ENCODE results near the gene KIAA1671.
A peak's percentile ranks its signal among the peaks of the same experiment; 100 is the strongest.

Gene KIAA1671

DNA sequence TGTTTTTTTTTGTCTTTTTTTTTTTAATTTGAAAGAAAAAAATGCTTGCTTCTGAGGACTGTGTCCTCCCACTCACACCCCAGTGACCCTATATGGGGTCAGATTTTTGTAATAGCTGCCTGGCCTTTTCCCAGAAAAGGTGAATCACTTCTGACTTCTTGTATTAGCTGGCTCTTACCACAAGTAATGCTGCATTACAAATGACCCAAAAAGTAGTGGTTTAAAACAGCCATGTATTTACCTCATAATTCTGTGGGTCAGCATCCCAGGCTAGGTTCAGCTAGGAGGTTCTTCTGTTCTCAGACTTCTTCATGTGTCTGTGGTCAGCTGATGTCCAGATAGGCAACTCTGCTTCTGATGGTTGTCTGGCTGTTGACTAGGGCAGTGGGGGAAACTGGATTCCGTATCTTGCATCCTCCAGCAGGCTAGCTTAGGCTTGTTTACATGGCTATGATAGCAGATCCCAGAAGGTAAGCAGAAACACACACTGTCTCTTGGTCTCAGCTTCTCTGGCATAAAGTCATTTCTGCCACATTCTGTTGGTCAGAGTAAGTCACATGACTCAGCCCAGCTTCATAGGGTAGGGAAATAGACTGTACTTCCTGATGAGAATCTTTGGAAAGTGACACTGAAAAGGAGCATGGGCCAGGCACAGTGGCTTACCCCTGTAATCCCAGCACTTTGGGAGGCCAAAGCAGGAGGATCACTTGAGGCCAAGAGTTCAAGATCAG is 25.5 kb upstream of the KIAA1671 start:
- WGBS (ENCODE audit: insufficient coverage) = 100% methylated on average over 1 of the region's 1 CpG
- no peak overlapping the region for H3K27ac ChIP-seq (ENCODE audit: insufficient read depth in 1 of 2, low read depth in 1 of 2, low read length in 2 of 2, poor library complexity in 1 of 2, severe bottlenecking in 2 of 2)
- ChIA-PET POLR2A (no interaction called here), CTCF (interaction anchor here (1.3 to 1.5 kb wide), 2 partner anchors 12 to 122 kb away, joined by 3 to 5 read pairs; no protein-coding TSS in a partner anchor)
- H3K4me3 ChIP-seq (ENCODE audit: control insufficient read depth in 1 of 7, extremely low read depth in 1 of 7, insufficient read depth in 4 of 7, low read depth in 2 of 7, low read length in 6 of 7) = no peak overlapping the region
- no peaks in the 10 kb centered on the region for H3K4me1 ChIP-seq (ENCODE audit: control extremely low read depth in 1 of 4, control insufficient read depth in 4 of 4, insufficient read depth in 4 of 4, low read length in 3 of 4)
- peaks cover 0 to 3% (median 0%) of the 10 kb centered on the region in 5 experiments for H3K9me3 ChIP-seq (ENCODE audit: control extremely low read depth in 1 of 5, control insufficient read depth in 4 of 5, insufficient read depth in 2 of 5, low read depth in 1 of 5, low read length in 4 of 5)
- no peak for DNase-seq
- peaks cover 3 to 21% (median 5%) of the 10 kb centered on the region in 5 experiments for H3K27me3 ChIP-seq (replicated peaks in 2 of 5; ENCODE audit: control insufficient read depth in 4 of 5, insufficient read depth in 5 of 5, low read length in 4 of 5)
- no peaks in the 10 kb centered on the region for H3K36me3 ChIP-seq (ENCODE audit: control insufficient read depth in 4 of 4, insufficient read depth in 4 of 4, low read length in 3 of 4)

DNA sequence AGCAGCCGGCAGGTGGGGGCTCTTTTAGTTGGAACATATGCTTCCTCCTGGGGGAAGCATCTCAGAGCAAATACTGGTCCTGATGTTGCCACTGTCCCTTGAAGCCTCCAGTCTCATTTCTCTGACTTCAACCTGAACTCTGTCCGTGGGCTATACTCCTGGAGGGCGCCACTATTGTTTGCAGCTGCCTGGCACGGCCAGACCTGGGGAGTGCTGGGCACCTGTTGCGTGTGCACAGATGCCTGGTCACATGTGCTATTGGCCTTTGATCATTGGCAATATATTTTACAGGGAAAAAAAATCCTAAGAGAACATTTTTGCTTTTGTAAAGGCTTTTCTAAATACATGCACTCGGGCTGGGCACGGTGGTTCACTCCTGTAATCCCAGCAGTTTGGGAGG is 24.2 kb upstream of the KIAA1671 start:
- ChIA-PET CTCF (interaction anchor here (1.5 kb wide), 1 partner anchor 11 kb away, joined by 5 read pairs; no protein-coding TSS in a partner anchor), POLR2A (interaction anchor here (0.8 kb wide), 1 partner anchor 11 kb away, joined by 3 read pairs; no protein-coding TSS in a partner anchor)
- DNase-seq = no peak
- no peaks in the 10 kb centered on the region for H3K36me3 ChIP-seq (ENCODE audit: control insufficient read depth in 4 of 4, insufficient read depth in 4 of 4, low read length in 3 of 4)
- WGBS (ENCODE audit: insufficient coverage) = 86% methylated on average over 7 of the region's 7 CpGs
- H3K27ac ChIP-seq (ENCODE audit: insufficient read depth in 1 of 2, low read depth in 1 of 2, low read length in 2 of 2, poor library complexity in 1 of 2, severe bottlenecking in 2 of 2) = no peak overlapping the region
- peaks cover 3 to 21% (median 5%) of the 10 kb centered on the region in 5 experiments for H3K27me3 ChIP-seq (replicated peaks in 2 of 5; ENCODE audit: control insufficient read depth in 4 of 5, insufficient read depth in 5 of 5, low read length in 4 of 5)
- H3K4me1 ChIP-seq (ENCODE audit: control extremely low read depth in 1 of 4, control insufficient read depth in 4 of 4, insufficient read depth in 4 of 4, low read length in 3 of 4) = no peaks in the 10 kb centered on the region
- peaks cover 0 to 3% (median 0%) of the 10 kb centered on the region in 5 experiments for H3K9me3 ChIP-seq (ENCODE audit: control extremely low read depth in 1 of 5, control insufficient read depth in 4 of 5, insufficient read depth in 2 of 5, low read depth in 1 of 5, low read length in 4 of 5)
- no peak overlapping the region for H3K4me3 ChIP-seq (ENCODE audit: control insufficient read depth in 1 of 7, extremely low read depth in 1 of 7, insufficient read depth in 4 of 7, low read depth in 2 of 7, low read length in 6 of 7)

DNA sequence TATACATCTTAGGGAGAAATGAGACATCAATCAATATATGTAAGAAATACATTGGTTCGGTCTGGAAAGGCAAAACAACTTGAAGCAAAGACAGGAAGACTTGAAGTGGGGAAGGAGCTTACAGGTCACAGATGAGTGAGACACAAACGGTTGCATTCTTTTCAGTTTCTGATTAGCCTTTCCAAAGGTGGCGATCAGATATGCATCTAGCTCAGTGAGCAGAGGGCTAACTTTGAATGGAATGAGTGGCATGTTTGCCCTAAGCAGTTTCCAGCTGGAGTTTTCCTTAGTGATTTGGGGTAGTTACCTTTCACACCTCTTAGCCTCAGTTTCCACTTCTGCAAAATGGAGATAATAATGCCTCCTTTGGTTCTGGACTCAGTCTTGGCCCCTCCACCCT is 21.8 kb upstream of the KIAA1671 start:
- ChIA-PET CTCF (interaction anchor here (1.2 to 2.5 kb wide), 2 partner anchors 10 to 120 kb away, joined by 3 to 6 read pairs; no protein-coding TSS in a partner anchor), POLR2A (interaction anchor here (0.6 kb wide), 1 partner anchor 96 kb away, joined by 4 read pairs; no protein-coding TSS in a partner anchor)

DNA sequence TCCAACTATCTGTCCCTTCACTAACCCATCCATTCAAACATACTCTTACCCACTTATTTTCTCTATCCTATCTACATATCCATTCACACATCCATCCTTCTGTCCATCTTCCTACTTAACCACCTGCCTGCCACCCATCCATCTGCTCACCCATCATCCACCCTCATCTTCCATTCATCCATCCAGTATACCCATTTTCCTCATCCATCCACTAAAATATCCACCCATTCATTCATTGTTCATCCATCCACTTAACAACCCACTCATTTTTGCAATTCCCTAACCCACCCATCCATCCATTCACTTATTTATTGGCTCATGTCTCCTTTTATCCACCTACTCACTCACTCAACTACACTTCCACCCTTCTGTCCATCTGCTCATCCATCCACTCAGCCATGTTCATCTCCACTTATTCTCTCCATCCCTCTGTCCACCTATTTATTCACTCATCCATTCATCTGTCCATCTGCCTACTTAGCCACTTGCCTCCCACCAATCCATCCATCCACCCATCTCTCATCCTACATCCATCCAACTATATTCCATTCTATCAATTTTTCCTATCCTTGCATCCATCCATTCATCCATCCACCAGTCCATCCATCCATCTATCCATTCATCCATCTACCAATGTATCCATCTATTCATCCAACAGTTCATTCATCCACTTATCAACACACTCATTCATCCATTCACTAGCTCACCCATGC is 16.6 kb upstream of the KIAA1671 start:
- CTCF ChIA-PET = interaction anchor here (1.4 kb wide), 1 partner anchor 94 kb away, joined by 3 read pairs; no protein-coding TSS in a partner anchor

More for the DNA sequence above, 21.8 kb upstream of the KIAA1671 start:
- H3K27me3 ChIP-seq (replicated peaks in 2 of 5; ENCODE audit: control insufficient read depth in 4 of 5, insufficient read depth in 5 of 5, low read length in 4 of 5) = peaks cover 3 to 21% (median 5%) of the 10 kb centered on the region in 5 experiments
- H3K9me3 ChIP-seq (ENCODE audit: control extremely low read depth in 1 of 5, control insufficient read depth in 4 of 5, insufficient read depth in 2 of 5, low read depth in 1 of 5, low read length in 4 of 5) = peaks cover 0 to 3% (median 0%) of the 10 kb centered on the region in 5 experiments
- no peak overlapping the region for H3K27ac ChIP-seq (ENCODE audit: insufficient read depth in 1 of 2, low read depth in 1 of 2, low read length in 2 of 2, poor library complexity in 1 of 2, severe bottlenecking in 2 of 2)
- WGBS (ENCODE audit: insufficient coverage) = 86% methylated on average over 3 of the region's 3 CpGs
- H3K4me3 ChIP-seq (ENCODE audit: control insufficient read depth in 1 of 7, extremely low read depth in 1 of 7, insufficient read depth in 4 of 7, low read depth in 2 of 7, low read length in 6 of 7) = no peak overlapping the region
- no peaks in the 10 kb centered on the region for H3K36me3 ChIP-seq (ENCODE audit: control insufficient read depth in 4 of 4, insufficient read depth in 4 of 4, low read length in 3 of 4)
- no peak for DNase-seq
- H3K4me1 ChIP-seq (ENCODE audit: control extremely low read depth in 1 of 4, control insufficient read depth in 4 of 4, insufficient read depth in 4 of 4, low read length in 3 of 4) = no peaks in the 10 kb centered on the region

DNA sequence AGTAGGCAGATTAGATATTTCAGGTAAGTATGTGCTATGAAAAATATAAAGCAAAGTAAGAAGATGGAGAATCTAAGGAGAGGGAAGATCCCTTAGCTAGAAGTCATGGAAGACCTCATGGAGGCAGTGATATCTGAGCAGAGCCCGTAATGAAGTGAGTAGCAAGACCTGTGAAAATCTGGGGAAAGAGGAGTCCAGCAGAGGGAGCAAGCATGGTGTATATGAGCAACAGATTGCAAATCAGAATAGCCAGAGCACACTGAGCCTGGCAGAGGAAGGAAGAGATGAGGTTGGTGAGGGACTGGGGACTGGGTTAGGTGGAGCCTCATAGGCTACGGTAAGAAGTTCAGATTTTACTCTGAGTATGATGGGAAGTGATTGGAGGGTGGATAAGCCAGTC is 15.4 kb upstream of the KIAA1671 start:
- POLR2A ChIA-PET = no interaction called here
- CTCF ChIA-PET = interaction anchor here (1.4 to 4.7 kb wide), 3 partner anchors 49 to 112 kb away, joined by 3 to 43 read pairs (median 3); no protein-coding TSS in a partner anchor
- no peaks in the 10 kb centered on the region for H3K9me3 ChIP-seq (ENCODE audit: control extremely low read depth in 1 of 5, control insufficient read depth in 4 of 5, insufficient read depth in 2 of 5, low read depth in 1 of 5, low read length in 4 of 5)
- DNase-seq = peak; percentile 29 to 56 (median 50)
- no peaks in the 10 kb centered on the region for H3K4me1 ChIP-seq (ENCODE audit: control extremely low read depth in 1 of 4, control insufficient read depth in 4 of 4, insufficient read depth in 4 of 4, low read length in 3 of 4)
- H3K27me3 ChIP-seq (replicated peaks in 2 of 5; ENCODE audit: control insufficient read depth in 4 of 5, insufficient read depth in 5 of 5, low read length in 4 of 5) = no peaks in the 10 kb centered on the region
- H3K27ac ChIP-seq (ENCODE audit: insufficient read depth in 1 of 2, low read depth in 1 of 2, low read length in 2 of 2, poor library complexity in 1 of 2, severe bottlenecking in 2 of 2) = no peak overlapping the region
- no peak overlapping the region for H3K4me3 ChIP-seq (ENCODE audit: control insufficient read depth in 1 of 7, extremely low read depth in 1 of 7, insufficient read depth in 4 of 7, low read depth in 2 of 7, low read length in 6 of 7)
- WGBS (ENCODE audit: insufficient coverage) = 21% methylated on average over 2 of the region's 2 CpGs
- H3K36me3 ChIP-seq (ENCODE audit: control insufficient read depth in 4 of 4, insufficient read depth in 4 of 4, low read length in 3 of 4) = no peaks in the 10 kb centered on the region

More for the DNA sequence above, 16.6 kb upstream of the KIAA1671 start:
- no peak for DNase-seq
- Histone ChIP-seq H3K4me1 (ENCODE audit: control extremely low read depth in 1 of 4, control insufficient read depth in 4 of 4, insufficient read depth in 4 of 4, low read length in 3 of 4) (no peaks in the 10 kb centered on the region), H3K4me3 (ENCODE audit: control insufficient read depth in 1 of 7, extremely low read depth in 1 of 7, insufficient read depth in 4 of 7, low read depth in 2 of 7, low read length in 6 of 7) (no peak overlapping the region), H3K27me3 (replicated peaks in 2 of 5; ENCODE audit: control insufficient read depth in 4 of 5, insufficient read depth in 5 of 5, low read length in 4 of 5) (peaks cover 0 to 8% (median under 1%) of the 10 kb centered on the region in 5 experiments), H3K9me3 (ENCODE audit: control extremely low read depth in 1 of 5, control insufficient read depth in 4 of 5, insufficient read depth in 2 of 5, low read depth in 1 of 5, low read length in 4 of 5) (no peaks in the 10 kb centered on the region), H3K36me3 (ENCODE audit: control insufficient read depth in 4 of 4, insufficient read depth in 4 of 4, low read length in 3 of 4) (no peaks in the 10 kb centered on the region), H3K27ac (ENCODE audit: insufficient read depth in 1 of 2, low read depth in 1 of 2, low read length in 2 of 2, poor library complexity in 1 of 2, severe bottlenecking in 2 of 2) (no peak overlapping the region)
- POLR2A ChIA-PET = no interaction called here

DNA sequence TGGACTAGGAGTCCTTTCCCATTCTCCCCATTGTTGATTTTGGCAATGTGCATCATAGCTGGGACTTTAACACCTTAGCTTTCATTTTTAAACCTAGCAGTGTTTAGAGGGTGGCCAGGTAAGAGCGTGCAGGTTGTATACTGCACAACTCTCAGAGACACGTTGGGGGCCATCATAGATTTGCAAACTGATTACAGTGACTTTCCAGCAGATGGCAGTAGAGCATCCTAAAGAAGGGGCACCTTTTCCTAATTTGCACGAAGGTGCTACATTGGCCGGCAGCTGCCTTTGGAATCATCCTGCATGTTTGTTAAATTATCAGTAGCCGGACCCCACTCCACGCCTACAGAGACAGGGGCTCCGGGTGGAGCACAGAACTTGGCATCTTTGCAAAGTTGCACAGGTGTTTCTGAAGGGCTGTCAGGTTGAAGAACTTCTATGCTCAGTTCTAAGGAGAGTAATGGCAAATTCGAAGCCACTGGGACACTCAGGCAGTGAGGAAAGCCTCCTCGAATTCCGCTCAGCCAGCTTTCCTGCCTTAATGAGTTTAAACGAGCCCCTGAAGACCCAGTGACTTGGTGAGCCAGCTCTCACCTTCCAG is 13.7 kb upstream of the KIAA1671 start:
- H3K27me3 ChIP-seq (replicated peaks in 2 of 5; ENCODE audit: control insufficient read depth in 4 of 5, insufficient read depth in 5 of 5, low read length in 4 of 5) = no peaks in the 10 kb centered on the region
- 27% methylated on average over 11 of the region's 11 CpGs for WGBS (ENCODE audit: insufficient coverage)
- H3K27ac ChIP-seq (ENCODE audit: insufficient read depth in 1 of 2, low read depth in 1 of 2, low read length in 2 of 2, poor library complexity in 1 of 2, severe bottlenecking in 2 of 2) = no peak overlapping the region
- H3K4me1 ChIP-seq (ENCODE audit: control extremely low read depth in 1 of 4, control insufficient read depth in 4 of 4, insufficient read depth in 4 of 4, low read length in 3 of 4) = no peaks in the 10 kb centered on the region
- no peak overlapping the region for H3K4me3 ChIP-seq (ENCODE audit: control insufficient read depth in 1 of 7, extremely low read depth in 1 of 7, insufficient read depth in 4 of 7, low read depth in 2 of 7, low read length in 6 of 7)
- peak; percentile 50 to 73 (median 66) for DNase-seq
- H3K9me3 ChIP-seq (ENCODE audit: control extremely low read depth in 1 of 5, control insufficient read depth in 4 of 5, insufficient read depth in 2 of 5, low read depth in 1 of 5, low read length in 4 of 5) = no peaks in the 10 kb centered on the region
- ChIA-PET CTCF (interaction anchor here (1.0 to 4.7 kb wide), 14 partner anchors 9 to 169 kb away, joined by 3 to 43 read pairs (median 4); no protein-coding TSS in a partner anchor), POLR2A (no interaction called here)
- H3K36me3 ChIP-seq (ENCODE audit: control insufficient read depth in 4 of 4, insufficient read depth in 4 of 4, low read length in 3 of 4) = no peaks in the 10 kb centered on the region

All from common myeloid progenitor, CD34-positive (primary cell).